GM19099 (cell line): ENCODE data around the gene POLRMT.

Source experiments
- POLR2A ChIP-seq: IDR thresholded peaks from 3 replicates; pipeline ENCODE4 v1.6.1; 2011; ENCODE audit warnings: low read depth; ENCODE audit not compliant: insufficient read length; ENCODE audit errors: extremely low read depth

The POLRMT gene

DNA sequence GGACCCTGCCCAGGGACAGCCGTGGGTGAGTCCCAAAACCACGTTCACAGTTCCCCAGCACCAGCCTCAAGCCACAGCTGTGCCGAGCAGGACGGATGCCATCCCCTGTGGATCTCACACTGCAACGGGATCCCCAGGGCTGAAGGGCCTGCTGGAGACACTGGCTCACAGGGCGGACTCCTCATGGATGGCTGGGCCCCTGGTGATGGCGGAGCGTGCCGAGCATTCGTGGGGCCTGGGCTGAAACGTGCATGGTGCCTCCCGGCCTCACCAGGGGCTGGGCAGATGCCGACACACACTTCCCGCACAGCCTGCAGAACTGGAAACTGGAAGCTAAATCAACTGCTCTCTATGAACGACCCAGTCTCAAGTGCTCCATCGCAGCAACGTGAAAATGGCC, 20.1 kb upstream of the POLRMT start:
- TF ChIP-seq POLR2A, result no peak

DNA sequence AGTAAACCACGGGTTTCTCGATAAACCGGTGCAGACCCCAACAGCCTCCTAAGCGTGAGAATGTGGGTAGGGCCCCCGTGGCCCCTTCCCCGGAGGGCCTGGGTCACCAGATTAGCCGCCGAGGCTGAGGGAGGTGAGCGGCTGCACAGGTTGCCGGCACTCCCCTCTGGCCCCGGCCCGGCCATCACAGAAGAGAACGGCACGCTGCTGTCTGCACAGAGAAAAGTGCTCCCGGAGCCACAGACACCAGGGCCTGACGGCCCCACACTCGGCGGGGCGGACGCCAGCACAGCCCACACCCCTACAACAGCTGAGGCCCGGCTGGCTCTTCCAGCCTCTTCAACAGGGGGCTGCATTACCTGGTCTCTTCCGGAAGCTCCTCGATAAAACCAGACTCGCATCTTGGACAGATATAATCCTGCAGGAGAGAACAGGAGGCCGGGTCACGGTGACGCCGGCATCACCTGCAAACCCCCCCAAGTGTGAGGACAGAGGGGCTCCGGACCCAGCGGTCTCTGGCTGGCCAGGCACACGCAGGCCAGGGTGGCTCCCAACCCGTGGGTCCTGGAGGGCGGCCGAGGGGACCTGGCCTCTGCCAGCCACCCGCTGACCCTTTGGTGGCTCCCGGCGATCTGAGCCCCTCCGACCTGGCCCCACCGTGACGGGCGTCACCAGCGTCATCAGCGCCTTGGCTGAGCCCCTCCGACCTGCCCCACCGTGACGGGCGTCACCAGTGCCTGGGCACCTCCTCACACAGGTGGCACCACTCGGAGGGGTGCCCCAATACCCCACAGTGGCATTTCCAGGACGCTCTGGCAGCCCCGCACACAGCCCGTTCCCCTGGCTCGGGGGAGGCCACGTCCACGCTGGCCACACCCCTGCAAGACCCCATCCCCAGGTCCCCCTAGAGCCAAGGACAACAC, 19.4 kb upstream of the POLRMT start:
- TF ChIP-seq POLR2A, result no peak

DNA sequence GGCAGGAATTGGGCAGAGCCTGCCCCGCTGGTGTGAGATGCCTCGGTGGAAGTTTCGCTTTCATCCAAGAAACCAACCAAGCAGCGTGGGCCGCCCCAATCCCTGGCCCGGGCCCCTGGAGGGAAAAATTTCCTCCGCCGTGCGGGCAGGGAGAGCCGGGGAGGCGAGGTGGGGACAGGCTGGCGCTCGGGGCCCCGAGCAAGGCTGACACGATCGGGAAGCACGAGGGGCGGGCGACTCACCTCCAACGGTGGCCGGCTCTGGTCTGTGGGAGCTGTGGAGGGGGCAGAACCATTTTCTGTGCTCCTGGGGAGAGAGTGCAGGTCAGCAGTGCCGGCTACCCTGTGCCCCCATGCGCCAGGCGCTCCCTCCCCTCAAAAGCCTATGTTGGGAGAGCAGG, 18.7 kb upstream of the POLRMT start:
- no peak for TF ChIP-seq POLR2A

DNA sequence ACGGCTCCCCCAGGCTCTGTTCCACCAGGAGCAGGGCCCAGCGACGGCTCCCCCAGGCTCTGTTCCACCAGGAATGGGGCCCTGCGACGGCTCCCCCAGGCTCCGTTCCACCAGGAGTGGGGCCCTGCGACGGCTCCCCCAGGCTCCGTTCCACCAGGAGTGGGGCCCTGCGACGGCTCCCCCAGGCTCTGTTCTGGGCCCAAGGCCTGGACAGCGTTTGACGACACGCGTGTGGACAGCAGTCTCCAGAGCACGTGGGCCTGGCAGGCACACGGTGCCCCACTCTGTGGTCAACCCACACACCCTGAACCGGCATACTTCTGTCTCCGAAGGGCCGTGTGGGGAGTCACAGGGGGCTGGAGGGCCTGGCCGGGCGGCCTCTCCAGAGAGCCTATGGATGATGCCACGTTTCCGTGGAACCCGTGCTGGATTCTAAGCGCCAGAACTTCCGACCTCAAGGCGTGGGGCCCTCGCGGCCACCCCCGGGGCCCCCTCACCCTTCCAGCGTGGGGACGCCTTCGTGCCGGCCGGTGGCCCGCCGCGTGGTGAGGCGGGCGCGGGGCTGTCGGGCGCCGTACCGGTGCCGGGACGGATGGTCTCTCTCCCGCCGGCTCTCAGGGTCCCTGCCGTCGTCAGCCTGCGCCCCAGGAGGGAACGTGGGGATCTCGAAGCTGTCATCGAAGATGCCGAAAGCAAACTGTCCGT, 17.9 kb upstream of the POLRMT start:
- no peak for TF ChIP-seq POLR2A

DNA sequence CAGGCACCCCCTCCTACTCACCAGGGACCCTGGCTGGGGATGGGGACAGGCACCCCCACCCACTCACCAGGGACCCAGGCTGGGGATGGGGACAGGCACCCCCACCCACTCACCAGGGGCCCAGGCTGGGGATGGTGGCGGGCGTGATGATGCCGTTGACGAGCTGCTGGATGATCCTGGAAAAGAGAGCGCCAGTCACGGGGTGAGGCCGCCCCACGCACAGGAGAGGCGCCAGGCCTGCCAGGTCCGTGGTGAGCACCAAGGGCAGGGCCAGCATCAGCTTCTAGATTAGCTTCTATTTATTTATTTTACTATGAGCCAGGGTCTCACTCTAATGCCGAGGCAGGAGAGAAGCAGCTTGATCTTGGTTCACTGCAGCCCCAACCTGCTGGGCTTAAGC, 16.8 kb upstream of the POLRMT start:
- TF ChIP-seq POLR2A, result no peak

DNA sequence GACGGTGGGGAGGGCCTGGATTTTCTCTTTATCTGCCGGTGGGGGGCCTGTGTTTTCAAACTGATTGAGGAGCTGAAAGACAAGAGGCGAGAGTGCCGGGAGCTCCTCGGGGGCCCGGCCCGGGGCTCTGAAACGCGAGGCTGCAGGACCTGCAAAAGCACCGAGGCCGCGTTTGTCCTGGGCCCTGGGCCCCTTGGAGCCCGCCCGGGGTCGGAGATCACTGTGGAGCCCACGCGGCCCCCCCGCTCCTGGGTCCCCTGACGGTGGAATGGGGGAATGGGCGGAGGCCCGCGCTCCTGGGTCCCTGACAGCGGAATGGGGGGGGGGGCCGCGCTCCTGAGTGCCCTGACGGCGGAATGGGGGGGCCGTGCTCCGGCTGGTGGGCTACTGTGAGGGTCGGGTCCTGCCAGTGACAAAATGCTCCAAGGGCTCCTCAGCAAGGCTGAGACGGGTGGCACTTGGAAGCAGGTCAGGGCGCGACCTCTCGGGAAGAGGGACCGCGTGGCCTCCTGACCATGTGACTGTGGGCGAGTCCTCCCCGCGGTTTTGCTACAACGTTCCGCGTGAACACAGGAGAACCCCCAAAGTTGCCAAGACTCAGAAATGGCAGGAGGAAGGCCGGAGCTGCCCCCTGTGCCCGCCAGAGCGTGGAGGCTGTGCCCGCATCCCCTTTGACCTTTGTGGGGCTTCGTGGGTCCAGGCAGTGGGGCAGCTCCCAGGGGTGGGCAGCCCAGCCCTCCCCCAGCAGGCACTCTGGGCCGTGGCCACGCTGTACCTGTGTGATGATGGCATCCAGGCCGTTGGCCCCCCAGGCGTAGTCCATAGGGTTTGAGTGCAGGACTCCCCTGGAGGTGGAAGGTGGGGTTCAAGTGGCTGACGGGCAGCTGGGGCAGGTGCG, 15.8 kb upstream of the POLRMT start:
- TF ChIP-seq POLR2A, result no peak

DNA sequence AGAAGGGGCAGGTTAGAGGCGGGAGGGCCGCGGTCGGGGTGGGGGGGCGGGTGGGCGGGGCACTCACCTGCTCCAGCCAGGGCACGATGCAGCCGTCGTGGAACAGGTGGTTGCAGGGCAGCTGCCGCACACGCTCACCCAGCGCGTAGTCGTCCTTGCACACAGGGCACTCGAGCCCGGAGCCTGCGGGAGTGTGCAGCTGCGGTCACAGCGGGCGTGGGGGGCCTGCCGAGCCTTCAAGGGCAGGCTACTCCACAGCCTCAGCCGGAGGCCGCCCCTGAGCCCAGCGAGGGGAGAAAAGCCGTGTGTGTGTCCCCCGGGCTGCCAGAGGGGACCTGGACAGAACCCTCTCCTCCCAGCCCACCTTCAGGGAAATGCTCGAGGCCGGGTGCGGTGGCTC, 15.0 kb upstream of the POLRMT start:
- TF ChIP-seq POLR2A, result no peak

DNA sequence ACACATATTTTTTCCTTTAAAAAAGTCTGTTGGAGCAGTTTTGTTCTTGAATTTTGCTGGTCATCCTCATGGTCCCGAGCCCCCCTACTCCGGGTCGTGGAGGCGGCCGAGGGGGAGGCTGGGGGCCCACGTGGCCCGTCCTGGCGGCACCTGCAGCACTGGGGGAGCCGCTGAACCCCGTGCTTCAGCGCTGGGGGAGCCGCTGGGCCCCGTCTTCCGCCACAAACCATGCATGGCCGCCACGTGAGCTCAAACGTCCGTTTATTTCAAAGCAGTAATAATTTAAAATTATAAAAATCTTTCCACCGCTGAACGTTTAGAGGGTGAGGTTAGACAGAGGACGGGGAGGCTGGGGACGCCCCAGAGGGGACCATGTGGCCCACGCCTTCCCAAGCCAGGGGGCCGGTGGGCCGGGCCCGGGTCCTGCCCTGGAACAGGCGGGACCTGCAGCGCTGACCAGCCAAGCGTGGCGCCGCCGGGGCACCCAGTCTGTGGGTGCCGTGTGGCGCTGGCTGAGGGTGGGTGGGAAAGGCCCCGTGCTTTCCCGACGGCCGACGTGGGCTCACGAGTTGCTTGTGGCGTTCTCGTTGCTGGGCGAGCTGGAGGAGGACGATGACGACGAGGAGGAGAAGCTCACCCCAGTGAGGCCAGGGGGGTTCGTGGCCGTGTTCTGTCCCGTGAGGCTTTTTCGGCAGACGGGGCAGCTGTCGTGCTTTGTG, 14.4 kb upstream of the POLRMT start:
- no peak for TF ChIP-seq POLR2A

DNA sequence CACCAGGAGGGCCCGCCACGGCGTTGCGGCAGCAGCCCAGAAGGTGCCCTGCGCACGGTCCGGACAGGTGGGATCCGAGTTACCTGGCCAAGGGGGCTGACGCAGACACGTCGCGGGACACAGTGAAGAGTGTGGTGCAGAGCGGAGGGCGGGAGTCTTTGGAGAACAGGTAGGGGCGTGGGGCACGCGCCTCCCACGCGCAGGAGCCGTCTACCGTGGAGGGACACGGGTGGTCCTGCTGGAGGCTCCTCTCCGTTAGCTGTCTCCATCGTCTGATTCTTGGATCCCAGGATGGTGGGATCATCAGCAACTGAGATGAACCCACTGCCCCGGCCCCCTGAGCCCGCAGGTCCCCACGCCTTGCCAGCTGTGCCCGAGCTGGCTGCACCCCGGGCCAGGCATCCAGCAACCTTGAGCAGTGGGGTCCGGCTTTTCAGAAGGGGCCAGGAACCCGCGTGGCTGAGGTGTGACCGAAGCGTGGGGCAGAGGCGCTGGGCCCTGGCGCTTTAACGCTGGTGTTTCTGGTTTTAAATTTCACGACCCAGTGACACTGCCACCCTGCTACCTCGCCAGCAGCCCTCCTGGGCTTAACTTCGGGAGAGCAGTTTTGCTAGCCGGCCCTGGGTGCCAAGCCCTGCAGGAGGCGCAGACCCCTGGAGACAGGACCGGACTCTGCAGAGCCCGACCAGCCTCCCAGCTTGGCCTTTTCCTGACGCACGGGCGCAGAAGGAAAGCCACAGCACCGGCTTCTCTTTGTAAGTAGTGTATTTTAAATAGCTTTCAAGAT, 13.6 kb upstream of the POLRMT start:
- no peak for TF ChIP-seq POLR2A

DNA sequence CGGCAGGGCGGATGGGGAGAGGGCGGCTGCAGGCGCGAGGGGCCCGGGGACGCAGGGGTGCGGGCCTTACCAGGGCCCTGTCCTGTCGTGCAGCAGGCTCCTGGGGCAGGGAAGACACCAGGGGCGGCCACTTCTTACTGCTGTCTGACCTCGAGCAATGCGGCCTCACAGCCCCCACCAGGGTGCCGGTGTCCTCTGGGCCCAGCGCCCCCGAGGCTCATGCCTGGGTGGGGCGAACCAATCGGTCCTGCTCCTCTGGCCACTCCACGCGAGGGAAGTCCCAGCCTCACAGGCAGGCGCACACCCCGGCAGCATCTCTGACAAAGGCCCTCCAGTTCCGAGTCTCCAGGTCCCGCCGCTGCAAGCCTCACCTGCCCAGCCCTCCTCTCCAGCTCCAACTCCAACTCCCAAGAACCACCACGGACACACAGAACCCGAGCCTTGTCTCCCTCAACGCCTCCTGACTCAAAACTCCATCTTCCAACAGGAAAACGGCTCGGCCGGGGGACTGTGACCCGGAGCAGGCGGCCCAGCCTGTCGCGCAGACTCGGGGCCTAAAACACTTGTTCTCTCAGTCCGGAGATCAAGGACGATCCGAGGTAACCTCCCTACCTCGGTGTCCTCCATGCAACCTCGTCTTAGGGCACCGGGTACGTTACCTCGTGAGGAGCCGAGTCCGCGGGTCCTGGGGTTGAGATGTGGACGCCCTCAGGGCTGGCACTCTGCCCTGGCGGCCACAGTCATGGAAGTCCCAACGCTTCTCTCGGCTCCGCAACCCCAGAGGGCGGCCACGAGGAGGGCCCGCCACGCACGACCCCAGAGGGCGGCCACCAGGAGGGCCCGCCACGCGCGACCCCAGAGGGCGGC, 12.8 kb upstream of the POLRMT start:
- TF ChIP-seq POLR2A, result no peak

DNA sequence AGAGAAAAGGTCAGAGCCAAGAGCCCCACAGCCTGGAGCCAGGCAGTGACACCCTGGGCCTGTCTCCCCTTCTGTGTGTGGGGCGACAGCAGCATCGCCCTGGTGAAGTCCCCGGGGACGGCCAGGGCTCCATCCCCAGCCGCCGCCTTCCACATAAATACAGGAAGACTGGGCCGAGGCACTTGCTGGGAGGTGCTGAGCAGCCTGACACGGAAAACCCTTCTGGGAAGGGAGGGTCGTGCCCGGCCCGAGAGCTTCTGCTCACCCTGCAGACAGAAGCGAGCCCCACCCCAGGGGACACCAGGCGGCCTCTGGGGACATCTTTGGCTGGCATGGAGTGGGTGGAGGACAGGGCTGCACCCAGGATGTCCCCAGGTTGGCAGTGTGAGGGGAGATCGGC, 11.5 kb upstream of the POLRMT start:
- TF ChIP-seq POLR2A, result no peak

DNA sequence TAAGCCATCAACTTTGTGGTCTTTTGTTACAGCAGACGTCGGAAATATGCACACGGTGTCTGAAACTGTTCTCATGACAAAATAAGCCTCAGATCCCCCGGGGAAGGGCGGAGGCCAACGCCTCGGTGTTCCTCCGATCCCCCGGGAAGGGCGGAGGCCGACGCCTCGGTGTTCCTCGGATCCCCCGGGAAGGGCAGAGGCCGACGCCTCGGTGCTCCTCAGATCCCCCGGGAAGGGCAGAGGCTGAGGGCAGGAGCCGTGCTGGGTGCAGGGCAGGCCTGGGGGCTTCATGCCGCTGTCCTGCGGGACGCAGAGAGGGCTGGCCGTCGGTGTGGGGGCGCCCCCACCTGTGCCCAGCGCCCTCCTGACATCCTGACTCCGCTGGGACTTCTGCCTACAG, 11.0 kb upstream of the POLRMT start:
- no peak for TF ChIP-seq POLR2A

DNA sequence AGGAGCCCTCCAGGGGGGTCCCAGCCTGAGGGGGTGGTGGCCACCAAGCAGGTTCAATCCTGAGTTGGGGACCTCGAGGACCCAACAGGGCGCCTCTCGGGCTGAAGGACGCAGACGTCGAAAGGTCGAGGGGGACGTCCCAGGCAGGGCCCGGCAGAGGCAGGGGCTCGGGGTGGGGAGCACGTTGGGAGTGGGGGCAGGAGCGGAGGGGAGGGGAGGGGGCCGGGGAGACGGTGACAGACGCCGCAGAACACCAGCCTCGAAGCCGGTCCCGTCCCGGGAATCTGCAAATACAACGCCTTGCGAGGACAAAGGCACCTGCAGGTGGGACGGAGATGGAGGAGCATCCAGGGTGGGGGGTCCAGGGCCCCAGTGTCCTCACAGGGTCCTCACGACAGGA, 10.4 kb upstream of the POLRMT start:
- TF ChIP-seq POLR2A, result no peak
